Dendritic cell treated with granulocyte-macrophage colony-stimulating factor and Interleukin-4, amounts not matched to agents 40 ng/mL and 50 ng/mL, for 4 days (primary cell): ENCODE measurements around the gene PRKCA.

ENCODE experiments used
- H3K27ac Mint-ChIP-seq: one replicate; pipeline ENCODE4 v1.8.0; 2022; ENCODE audit warnings: mild to moderate bottlenecking, mixed read lengths
- H3K27me3 Mint-ChIP-seq: one replicate; pipeline ENCODE4 v1.8.0; 2022; ENCODE audit warnings: mild to moderate bottlenecking, mixed read lengths
- H3K36me3 Mint-ChIP-seq: one replicate; pipeline ENCODE4 v1.8.0; 2022; ENCODE audit warnings: low read depth, mixed read lengths
- H3K4me1 Mint-ChIP-seq: one replicate; pipeline ENCODE4 v1.8.0; 2022; ENCODE audit warnings: low read depth, mixed read lengths
- H3K4me3 Mint-ChIP-seq: one replicate; pipeline ENCODE4 v1.8.0; 2022; ENCODE audit warnings: mild to moderate bottlenecking, moderate library complexity, mixed read lengths
- H3K9me3 Mint-ChIP-seq: one replicate; pipeline ENCODE4 v1.8.0; 2022; ENCODE audit warnings: mixed read lengths
- intact Hi-C: fragments of 100-400 bp; cut with micrococcal nuclease; formaldehyde crosslinking; loops from one replicate; pipeline ENCODE4 v1.15.0; 2022

Gene PRKCA

DNA sequence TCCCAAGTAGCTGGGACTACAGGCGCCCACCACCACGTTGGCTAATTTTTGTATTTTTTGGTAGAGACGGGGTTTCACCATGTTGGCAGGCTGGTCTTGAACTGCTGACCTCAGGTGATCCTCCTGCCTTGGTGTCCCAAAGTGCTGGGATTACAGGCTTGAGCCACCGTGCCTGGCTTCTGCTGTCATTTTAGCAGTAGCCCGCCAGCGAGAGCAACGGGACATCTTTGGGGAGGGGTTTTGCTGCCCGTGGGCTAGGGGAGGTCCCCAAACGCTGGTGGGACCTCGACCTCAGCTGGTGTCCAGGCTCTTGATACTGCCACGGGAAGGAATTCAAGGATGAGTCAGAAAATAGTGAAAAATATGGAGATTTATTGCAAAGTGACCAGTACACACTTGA is 424.4 kb downstream of the PRKCA start:
- Mint-ChIP-seq H3K9me3 (no peaks in the 10 kb centered on the region), H3K27ac (no peak overlapping the region), H3K27me3 (no peaks in the 10 kb centered on the region), H3K4me1 (peaks cover 11% of the 10 kb centered on the region), H3K4me3 (no peak overlapping the region), H3K36me3 (no peaks in the 10 kb centered on the region)
- intact Hi-C loops: no loop called here

DNA sequence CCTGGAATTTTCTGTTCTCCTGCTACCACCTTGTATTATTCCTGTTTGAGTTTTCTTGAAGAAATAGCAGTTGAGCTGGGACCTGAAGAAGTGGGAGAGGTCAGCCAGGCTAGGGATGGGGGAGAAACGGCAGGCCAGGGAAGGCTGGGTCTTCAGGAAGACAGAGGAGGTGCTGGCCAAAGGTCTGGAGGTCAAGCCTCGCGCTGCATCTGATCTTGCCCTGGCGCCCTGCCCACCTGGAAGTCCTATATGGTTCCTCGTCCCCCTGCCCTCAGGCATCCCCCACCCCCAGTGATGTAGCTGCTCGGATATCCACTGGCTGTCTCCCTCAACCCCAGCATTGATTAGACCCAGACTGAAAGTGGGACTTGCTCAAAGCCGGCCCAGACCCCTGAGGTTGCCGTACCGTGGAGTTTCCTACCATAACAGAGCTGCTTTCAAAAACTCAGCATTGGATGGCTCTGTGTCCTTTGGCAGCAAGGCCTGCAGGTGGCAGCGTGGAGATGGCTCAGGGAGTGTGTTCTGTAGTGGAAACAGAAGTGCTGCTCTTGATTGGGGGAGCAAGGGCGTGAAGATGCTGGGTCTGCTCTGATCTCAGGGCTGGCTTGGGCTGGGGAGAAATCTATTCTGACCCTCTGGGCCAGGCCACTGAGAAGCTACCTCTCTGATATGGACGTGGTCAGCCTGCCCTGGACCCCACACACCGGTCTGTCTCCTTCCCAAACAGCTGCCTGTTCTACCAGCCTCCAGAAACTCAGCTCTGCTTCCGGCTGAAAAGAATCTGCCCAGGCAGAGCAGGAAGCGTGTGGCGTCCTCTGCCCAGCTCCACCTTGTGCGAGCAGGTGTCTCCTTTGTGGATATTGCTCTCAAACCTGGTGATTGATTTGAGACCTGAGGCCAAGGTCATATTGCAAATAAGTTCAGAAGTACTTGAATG is 425.5 kb downstream of the PRKCA start:
- H3K27me3 Mint-ChIP-seq: no peaks in the 10 kb centered on the region
- H3K9me3 Mint-ChIP-seq: no peaks in the 10 kb centered on the region
- H3K27ac Mint-ChIP-seq: no peak overlapping the region
- peaks cover 9% of the 10 kb centered on the region for H3K36me3 Mint-ChIP-seq
- H3K4me3 Mint-ChIP-seq: no peak overlapping the region
- intact Hi-C loops: no loop called here
- H3K4me1 Mint-ChIP-seq: peaks cover 7% of the 10 kb centered on the region

- H3K9me3 Mint-ChIP-seq: no peaks in the 10 kb centered on the region
- H3K4me1 Mint-ChIP-seq: peaks cover 5% of the 10 kb centered on the region
- no peak overlapping the region for H3K27ac Mint-ChIP-seq
Observed at GRCh38 chr17:66730461-66730923, 428.1 kb downstream of the PRKCA start.

GRCh38 chr17:66733759-66734158 is 431.3 kb downstream of the PRKCA start:
- Mint-ChIP-seq H3K36me3 (peaks cover 52% of the 10 kb centered on the region), H3K4me1 (peaks cover 5% of the 10 kb centered on the region), H3K9me3 (no peaks in the 10 kb centered on the region), H3K4me3 (no peak overlapping the region), H3K27me3 (no peaks in the 10 kb centered on the region), H3K27ac (no peak overlapping the region)
- intact Hi-C loops: no loop called here

More at GRCh38 chr17:66730461-66730923, 428.1 kb downstream of the PRKCA start:
- Mint-ChIP-seq H3K27me3 (no peaks in the 10 kb centered on the region), H3K36me3 (peaks cover 25% of the 10 kb centered on the region), H3K4me3 (no peak overlapping the region)
- intact Hi-C loops: no loop called here

GRCh38 chr17:66734186-66734943 is 432.0 kb downstream of the PRKCA start:
- no peak overlapping the region for H3K27ac Mint-ChIP-seq
- peaks cover 58% of the 10 kb centered on the region for H3K36me3 Mint-ChIP-seq
- no peaks in the 10 kb centered on the region for H3K27me3 Mint-ChIP-seq
- intact Hi-C loops: no loop called here
- no peaks in the 10 kb centered on the region for H3K9me3 Mint-ChIP-seq
- no peak overlapping the region for H3K4me3 Mint-ChIP-seq
- H3K4me1 Mint-ChIP-seq: peaks cover 5% of the 10 kb centered on the region

DNA sequence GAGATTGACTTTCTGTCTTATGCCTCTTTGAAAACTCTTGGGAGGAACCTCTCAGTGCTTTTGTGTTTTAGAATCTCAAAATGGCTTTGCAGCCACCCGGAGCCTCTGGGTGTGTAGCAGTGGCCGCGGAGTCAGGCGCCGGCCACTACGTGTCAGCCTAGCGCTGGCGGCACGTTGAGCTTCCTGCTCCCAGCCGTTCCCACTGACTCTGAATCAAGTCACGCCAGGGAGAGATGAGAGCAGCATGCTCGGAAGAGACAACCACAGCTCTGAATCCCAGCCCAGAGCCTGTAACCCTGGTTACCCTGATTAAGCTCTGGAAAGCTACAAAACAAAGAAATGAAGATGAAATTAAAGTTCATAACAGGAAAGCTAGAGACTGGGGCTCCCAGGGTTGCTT is 435.1 kb downstream of the PRKCA start:
- Mint-ChIP-seq H3K36me3 (peaks cover 74% of the 10 kb centered on the region), H3K27me3 (no peaks in the 10 kb centered on the region), H3K4me3 (no peak overlapping the region), H3K27ac (no peak overlapping the region), H3K4me1 (no peaks in the 10 kb centered on the region), H3K9me3 (no peaks in the 10 kb centered on the region)
- intact Hi-C loops: no loop called here

GRCh38 chr17:66738301-66738700 is 435.9 kb downstream of the PRKCA start:
- Mint-ChIP-seq H3K9me3 (no peaks in the 10 kb centered on the region), H3K36me3 (peaks cover 74% of the 10 kb centered on the region), H3K4me1 (no peaks in the 10 kb centered on the region), H3K27me3 (no peaks in the 10 kb centered on the region), H3K4me3 (no peak overlapping the region), H3K27ac (no peak overlapping the region)
- intact Hi-C loops: no loop called here

- H3K4me1 Mint-ChIP-seq: no peaks in the 10 kb centered on the region
- H3K36me3 Mint-ChIP-seq: peaks cover 68% of the 10 kb centered on the region
- H3K4me3 Mint-ChIP-seq: no peak overlapping the region
- H3K27me3 Mint-ChIP-seq: no peaks in the 10 kb centered on the region
- no peaks in the 10 kb centered on the region for H3K9me3 Mint-ChIP-seq
- no peak overlapping the region for H3K27ac Mint-ChIP-seq
- intact Hi-C loops: no loop called here
Observed at GRCh38 chr17:66739553-66739952, 437.1 kb downstream of the PRKCA start.

GRCh38 chr17:66740226-66740625 is 437.8 kb downstream of the PRKCA start:
- Mint-ChIP-seq H3K9me3 (no peaks in the 10 kb centered on the region), H3K4me3 (no peak overlapping the region), H3K27me3 (no peaks in the 10 kb centered on the region), H3K4me1 (no peaks in the 10 kb centered on the region), H3K36me3 (peaks cover 66% of the 10 kb centered on the region), H3K27ac (no peak overlapping the region)
- intact Hi-C loops: no loop called here

- Mint-ChIP-seq H3K9me3 (no peaks in the 10 kb centered on the region), H3K27me3 (no peaks in the 10 kb centered on the region), H3K27ac (no peak overlapping the region), H3K4me1 (no peaks in the 10 kb centered on the region), H3K36me3 (peaks cover 48% of the 10 kb centered on the region), H3K4me3 (no peak overlapping the region)
- intact Hi-C loops: no loop called here
Observed at GRCh38 chr17:66743511-66743910, 441.1 kb downstream of the PRKCA start.

DNA sequence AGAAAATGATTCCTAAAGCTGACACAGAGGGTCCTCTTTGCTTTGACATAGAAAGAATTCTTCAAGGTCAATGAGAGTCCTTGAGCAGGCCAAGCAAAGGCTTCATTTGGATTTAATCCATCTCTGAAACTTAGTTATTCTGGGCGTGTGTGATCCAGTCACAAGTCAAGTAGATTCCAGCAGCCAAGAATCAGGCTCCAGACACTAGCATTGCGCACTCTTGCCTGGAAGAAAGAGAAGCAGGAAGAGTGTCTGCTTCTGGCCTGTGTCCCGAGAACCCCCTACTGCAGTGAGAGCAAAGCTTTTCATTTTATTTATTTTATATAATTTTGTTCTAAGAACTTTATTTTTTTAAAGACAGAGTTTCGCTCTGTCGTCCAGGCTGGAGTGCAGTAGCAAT is 444.3 kb downstream of the PRKCA start:
- H3K4me3 Mint-ChIP-seq: no peak overlapping the region
- no peaks in the 10 kb centered on the region for H3K27me3 Mint-ChIP-seq
- H3K4me1 Mint-ChIP-seq: no peaks in the 10 kb centered on the region
- H3K27ac Mint-ChIP-seq: no peak overlapping the region
- intact Hi-C loops: no loop called here
- H3K9me3 Mint-ChIP-seq: no peaks in the 10 kb centered on the region
- peaks cover 50% of the 10 kb centered on the region for H3K36me3 Mint-ChIP-seq

- no peaks in the 10 kb centered on the region for H3K9me3 Mint-ChIP-seq
- peaks cover 42% of the 10 kb centered on the region for H3K36me3 Mint-ChIP-seq
- intact Hi-C loops: no loop called here
- no peak overlapping the region for H3K27ac Mint-ChIP-seq
- no peaks in the 10 kb centered on the region for H3K27me3 Mint-ChIP-seq
- no peak overlapping the region for H3K4me3 Mint-ChIP-seq
- H3K4me1 Mint-ChIP-seq: no peaks in the 10 kb centered on the region
Observed at GRCh38 chr17:66747578-66748275, 445.3 kb downstream of the PRKCA start.

- H3K4me3 Mint-ChIP-seq: no peak overlapping the region
- H3K27me3 Mint-ChIP-seq: no peaks in the 10 kb centered on the region
- intact Hi-C loops: no loop called here
- H3K36me3 Mint-ChIP-seq: peaks cover 36% of the 10 kb centered on the region
- no peaks in the 10 kb centered on the region for H3K4me1 Mint-ChIP-seq
- H3K27ac Mint-ChIP-seq: no peak overlapping the region
- no peaks in the 10 kb centered on the region for H3K9me3 Mint-ChIP-seq
Observed at GRCh38 chr17:66748578-66748977, 446.2 kb downstream of the PRKCA start.
